GM23248 (cell line): Measurements from ENCODE around the gene EPS8L2.

ENCODE experiments used
- EZH2 ChIP-seq: fragments of 200-600 bp; sonication (generic); IDR thresholded peaks from 2 replicates; pipeline ENCODE4 v1.6.1; 2018; ENCODE audit warnings: antibody characterized with exemption, mild to moderate bottlenecking; ENCODE audit not compliant: insufficient read depth, poor library complexity, severe bottlenecking
- EZH2phosphoT487 ChIP-seq: fragments of 200-600 bp; sonication (generic); IDR thresholded peaks from 2 replicates; pipeline ENCODE4 v1.6.1; 2018; ENCODE audit warnings: antibody characterized with exemption, moderate library complexity, mild to moderate bottlenecking, low read depth; ENCODE audit not compliant: insufficient read depth

- TF ChIP-seq EZH2: no peak
- no peak for TF ChIP-seq EZH2phosphoT487
These were observed 27.7 kb upstream of the EPS8L2 start for GRCh38 chr11:678297-678696.
